ENCODE measurements around the gene TMTC3. TPM values are rescaled to one million over a fixed set of nuclear protein-coding genes. Genes with fewer than 3 reads are reported as not detected.
"Not testable (repeated sequence)": the region's sequence is repeated elsewhere in the genome, so short reads cannot be mapped to it uniquely, and the experiment has no call there.

The TMTC3 gene
- total RNA-seq, result 10 to 100 TPM; 11.2 to 13.1 TPM
- long read RNA-seq, full-length matches to known transcripts, result 4 of 6 reads
- long read RNA-seq, partial matches to known transcripts, result 1 of 6 reads
- long read RNA-seq, other reads (novel, unspliced or antisense), result 1 of 6 reads

DNA sequence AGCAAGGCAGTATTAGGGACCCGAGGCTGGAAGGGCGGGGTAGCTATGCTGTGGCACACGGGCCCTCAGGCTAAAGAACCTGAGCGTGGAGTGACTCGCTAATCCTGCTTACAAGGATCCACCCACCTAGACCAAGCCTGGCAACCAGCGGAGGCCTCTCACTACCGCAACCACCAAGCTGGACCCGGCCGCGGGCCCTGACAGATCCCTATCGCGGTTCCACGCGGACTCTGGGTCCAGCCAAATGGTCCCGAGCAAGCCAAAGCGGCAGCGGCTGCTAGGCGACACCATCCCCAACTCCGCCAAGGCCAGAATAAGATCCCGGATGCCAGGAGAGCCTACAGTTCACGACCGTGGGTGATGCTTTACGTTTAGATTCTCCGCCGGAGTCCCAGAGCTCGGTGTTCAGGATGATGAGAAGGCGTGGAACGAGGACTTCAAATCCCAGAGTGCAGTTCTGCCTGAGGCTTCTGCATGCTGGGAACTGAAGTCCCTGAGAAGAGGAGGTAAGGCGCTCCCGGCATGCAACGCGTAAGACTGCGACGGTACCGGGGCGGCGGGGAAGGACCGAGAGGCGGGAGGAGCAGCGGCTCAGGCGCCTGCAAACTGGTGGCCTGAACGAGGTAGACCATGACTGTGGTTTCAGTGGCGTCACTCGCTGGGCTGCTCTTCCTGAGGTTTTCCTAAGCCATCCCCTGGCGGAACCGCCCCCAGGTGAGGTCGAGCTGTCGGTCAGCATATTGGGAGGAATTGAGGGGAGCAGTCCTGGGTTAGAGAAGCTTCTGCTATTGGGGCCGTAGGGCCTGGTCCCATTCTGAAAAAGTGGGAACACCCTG lies at the start of gene TMTC3, which contains the start of gene CEP290:
TSS of gene TMTC3 (plus strand) at position 534 of the 836 bp plus-strand sequence. CDS start 6,009 bp downstream, outside the sequence.
TSS of gene CEP290 (minus strand) at position 315 of the 836 bp plus-strand sequence. CDS start 781 bp downstream, outside the sequence.
- DNase-seq (peak; percentile 95), ATAC-seq (peak; percentile 99)
- intact Hi-C loops (cut with DNase I), result no loop called here

DNA sequence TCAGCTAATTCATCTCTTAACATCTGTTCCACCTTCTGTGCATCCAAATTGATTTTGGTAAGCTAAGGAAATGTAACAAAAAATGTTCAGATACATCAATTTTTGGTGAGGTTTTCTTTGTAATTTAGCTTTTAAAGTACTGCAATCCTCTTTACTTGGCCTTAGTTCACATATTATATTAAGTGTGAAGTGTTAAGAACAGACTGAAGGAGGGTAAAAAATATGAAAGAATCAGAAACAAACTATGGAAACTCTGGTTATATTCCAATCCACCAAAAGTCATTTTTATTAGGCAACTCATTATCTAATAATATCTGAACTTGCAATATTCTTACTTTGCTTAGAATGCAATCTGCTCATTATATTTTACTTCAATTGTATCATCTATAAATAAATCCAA lies 49.3 kb upstream of the TMTC3 start:
- DNase-seq, result no peak
- ATAC-seq, result no peak
- intact Hi-C loops (cut with DNase I), result no loop called here

GRCh38 chr12:88093573-88093972 lies 48.5 kb upstream of the TMTC3 start:
- DNase-seq (no peak), ATAC-seq (no peak)
- intact Hi-C loops (cut with DNase I), result no loop called here

- intact Hi-C loops (cut with DNase I), result no loop called here
- DNase-seq (no peak), ATAC-seq (no peak)
Measured at GRCh38 chr12:88108021-88108420, 34.1 kb upstream of the TMTC3 start.

DNA sequence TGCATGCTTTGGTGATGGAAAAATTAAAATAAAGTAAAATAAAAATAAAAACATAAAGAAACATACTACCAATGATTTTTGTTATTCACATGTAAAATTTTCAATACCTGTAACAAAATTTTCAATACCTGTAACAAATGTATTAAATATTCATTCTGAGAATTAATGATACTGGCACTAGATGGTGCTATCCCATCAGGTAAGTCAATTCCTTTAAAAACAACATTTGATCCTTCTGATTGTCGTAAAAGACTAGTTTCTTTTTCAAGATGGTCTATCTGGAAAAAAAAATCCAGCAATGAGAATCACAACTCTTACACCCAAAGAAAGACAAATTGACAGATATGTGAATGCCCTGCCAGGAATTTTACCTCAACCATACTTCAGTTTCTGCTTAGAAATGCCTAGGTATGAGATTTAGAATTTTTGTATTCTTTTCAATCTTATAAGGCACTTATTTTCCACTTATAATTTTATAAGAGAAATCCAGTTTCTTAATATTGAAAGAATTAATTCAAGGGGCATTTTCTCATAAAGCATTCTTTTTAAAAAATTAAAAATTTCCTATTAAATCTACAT lies 30.9 kb upstream of the TMTC3 start:
- DNase-seq (no peak), ATAC-seq (no peak)
- intact Hi-C loops (cut with DNase I), result loop anchor here in 1 of 2 donors (10.0 kb wide), 1 partner anchor 884 kb away; no protein-coding TSS in a partner anchor

DNA sequence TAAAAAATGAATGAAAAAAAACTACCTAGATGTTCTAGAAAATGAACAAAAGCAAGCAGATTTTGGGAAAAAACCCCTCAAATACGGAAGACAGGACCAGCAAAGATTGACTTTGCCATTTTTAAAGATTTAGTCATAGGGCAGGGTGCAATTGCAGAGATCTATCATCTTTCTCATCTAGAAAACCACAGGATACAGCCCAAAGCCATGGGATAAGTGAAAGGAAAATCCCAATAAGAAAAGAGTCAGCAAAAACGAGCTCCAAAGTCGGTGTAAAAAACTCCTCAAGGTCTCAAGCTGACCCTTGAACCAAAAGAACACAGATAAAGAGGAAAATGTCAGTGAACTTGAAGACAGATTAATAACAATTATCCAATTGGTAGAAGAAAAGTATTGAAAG lies 28.2 kb upstream of the TMTC3 start:
- ATAC-seq, result no peak

DNA sequence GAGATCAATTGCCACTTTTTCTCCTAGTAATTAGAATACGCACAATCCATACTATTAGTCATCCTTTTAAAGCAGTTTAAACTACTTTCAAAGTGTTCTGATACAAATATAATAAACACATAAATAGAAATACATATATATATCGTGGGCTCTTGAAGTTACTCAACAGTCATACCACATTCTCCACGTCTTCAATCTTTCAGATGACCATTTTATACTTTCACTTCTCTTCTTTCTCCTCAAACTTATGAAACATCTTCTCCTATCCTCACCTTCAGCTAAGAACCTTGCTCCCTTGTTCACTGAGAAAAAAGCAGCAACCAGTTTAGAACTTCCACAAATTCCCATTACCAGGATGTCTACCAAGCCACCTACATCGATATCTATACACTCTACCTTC lies 19.4 kb upstream of the TMTC3 start:
- DNase-seq (no peak), ATAC-seq (no peak)
- intact Hi-C loops (cut with DNase I), result no loop called here

More for the DNA sequence above, 28.2 kb upstream of the TMTC3 start:
- no peak for DNase-seq
- intact Hi-C loops (cut with DNase I), result loop anchor here in 1 of 2 donors (10.0 kb wide), 1 partner anchor 881 kb away; no protein-coding TSS in a partner anchor

- DNase-seq (no peak), ATAC-seq (no peak)
- intact Hi-C loops (cut with DNase I), result no loop called here
Measured at GRCh38 chr12:88127099-88127498, 15.0 kb upstream of the TMTC3 start.

- DNase-seq, result no peak
- intact Hi-C loops (cut with DNase I), result no loop called here
- ATAC-seq, result no peak
Measured at GRCh38 chr12:88127855-88128254, 14.3 kb upstream of the TMTC3 start.

DNA sequence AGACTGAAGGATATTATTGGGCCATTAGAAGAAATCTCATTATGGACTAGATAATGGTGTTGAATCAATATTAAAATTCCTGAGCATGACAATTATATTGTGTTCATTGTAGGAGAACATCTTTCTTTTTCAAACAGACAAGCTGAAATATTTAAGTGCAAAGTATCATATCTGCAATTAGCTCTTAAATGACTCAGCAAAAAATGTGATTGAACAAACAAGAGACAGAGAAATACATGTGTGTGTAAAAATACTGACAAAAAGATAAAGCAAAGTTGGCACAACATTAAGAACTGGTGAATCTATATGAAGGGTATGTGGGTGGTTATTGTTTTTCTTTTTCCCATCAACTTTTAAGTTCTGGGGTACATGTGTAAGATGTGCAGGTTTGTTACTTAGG lies 9.7 kb upstream of the TMTC3 start:
- ATAC-seq, result no peak
- intact Hi-C loops (cut with DNase I), result no loop called here

GRCh38 chr12:88133181-88133580 lies 8.9 kb upstream of the TMTC3 start:
- DNase-seq; ATAC-seq; intact Hi-C loops (cut with DNase I): not testable (repeated sequence)

More for the DNA sequence above, 9.7 kb upstream of the TMTC3 start:
- no peak for DNase-seq

DNA sequence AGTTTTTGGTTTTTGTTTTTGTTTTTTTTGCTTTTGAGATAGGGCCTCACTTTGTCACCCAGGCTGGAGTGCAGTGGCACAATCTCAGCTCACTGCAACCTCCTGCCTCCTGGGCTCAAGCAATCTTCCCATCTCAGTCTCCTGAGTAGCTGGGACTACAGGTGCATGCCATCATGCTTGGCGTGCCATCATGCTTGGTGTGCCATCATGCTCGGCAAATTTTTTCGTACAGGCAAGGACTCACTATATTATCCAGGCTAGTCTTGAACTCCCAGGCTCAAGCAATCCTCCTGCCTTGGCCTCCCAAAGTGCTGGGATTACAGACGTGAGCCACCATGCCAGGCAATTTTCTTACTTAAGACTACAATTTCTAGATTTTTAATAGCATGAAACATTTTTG lies 2.4 kb upstream of the TMTC3 start:
- ATAC-seq; DNase-seq; intact Hi-C loops (cut with DNase I): not testable (repeated sequence)

- intact Hi-C loops (cut with DNase I), result no loop called here
- DNase-seq, result no peak
- peak in 1 of 2 donors; percentile 1 for ATAC-seq
Measured at GRCh38 chr12:88141425-88141773, 708 bp upstream of the TMTC3 start.

DNA sequence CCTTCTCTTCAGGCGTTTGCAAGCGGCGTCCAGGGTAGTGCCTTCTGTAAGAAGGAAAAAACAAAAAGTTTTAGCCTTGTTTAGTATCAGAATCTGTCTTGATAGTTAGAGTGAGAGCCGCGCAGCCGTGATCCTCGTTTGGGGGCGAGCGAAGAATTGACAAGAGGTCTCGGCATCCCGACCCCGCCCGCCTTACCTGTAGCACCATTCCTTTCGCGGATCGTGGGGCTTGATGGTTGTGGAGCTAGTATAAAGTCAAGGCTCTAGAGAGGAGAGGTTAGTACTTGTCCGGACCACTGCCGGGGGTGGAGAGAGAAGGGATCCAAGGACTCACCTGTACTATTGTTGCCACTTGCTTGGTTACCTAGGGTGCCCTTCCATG lies 494 bp downstream of the TMTC3 start:
- ATAC-seq (no peak), DNase-seq (peak; percentile 28)
- intact Hi-C loops (cut with DNase I), result no loop called here

- ATAC-seq (no peak), DNase-seq (no peak)
- intact Hi-C loops (cut with DNase I), result no loop called here
Measured at GRCh38 chr12:88144037-88144436, 1.9 kb downstream of the TMTC3 start.

DNA sequence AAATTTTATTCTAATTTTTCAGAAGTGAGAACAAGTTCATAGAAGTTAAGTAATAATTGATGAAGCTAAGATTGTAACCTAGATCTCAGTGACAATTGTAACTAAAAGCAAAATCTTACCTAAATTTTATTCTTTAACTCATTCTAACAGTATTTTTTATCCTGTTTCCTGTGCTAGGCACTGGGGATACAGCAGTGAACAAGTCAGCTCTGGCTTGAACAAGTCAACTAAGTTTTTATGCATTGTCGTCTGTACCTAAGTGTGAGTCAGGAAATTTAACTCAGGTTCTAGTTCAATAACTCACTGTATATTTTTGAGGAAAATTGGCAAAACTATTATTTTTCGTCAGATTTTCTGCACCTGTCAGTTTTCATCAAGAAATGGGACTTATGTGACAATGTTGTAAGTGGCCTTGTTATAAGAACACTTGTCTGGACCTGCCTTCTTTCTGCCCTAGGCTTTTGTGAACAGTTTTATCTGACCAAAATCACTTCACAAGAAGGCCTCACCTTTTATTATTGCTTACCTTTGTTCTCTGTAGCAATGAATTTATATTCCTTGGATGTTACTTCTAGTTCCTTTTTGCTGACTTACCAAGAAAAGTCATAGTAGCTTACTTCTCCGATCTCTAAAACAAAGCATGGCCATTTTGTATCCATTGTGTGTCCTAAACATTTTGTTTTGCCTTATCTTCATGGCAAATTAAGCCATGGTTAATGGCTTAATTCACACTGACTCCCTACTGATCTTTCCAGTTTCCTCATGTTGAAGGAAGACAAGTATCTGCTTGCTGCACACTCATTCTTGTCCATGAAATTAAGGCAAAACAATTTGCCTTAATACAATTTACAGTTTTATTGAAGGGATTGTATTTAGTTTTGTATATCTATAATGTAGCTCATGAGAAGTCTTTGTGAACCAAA lies 2.7 kb downstream of the TMTC3 start:
- intact Hi-C loops (cut with DNase I), result no loop called here
- no peak for ATAC-seq
- DNase-seq, result no peak

DNA sequence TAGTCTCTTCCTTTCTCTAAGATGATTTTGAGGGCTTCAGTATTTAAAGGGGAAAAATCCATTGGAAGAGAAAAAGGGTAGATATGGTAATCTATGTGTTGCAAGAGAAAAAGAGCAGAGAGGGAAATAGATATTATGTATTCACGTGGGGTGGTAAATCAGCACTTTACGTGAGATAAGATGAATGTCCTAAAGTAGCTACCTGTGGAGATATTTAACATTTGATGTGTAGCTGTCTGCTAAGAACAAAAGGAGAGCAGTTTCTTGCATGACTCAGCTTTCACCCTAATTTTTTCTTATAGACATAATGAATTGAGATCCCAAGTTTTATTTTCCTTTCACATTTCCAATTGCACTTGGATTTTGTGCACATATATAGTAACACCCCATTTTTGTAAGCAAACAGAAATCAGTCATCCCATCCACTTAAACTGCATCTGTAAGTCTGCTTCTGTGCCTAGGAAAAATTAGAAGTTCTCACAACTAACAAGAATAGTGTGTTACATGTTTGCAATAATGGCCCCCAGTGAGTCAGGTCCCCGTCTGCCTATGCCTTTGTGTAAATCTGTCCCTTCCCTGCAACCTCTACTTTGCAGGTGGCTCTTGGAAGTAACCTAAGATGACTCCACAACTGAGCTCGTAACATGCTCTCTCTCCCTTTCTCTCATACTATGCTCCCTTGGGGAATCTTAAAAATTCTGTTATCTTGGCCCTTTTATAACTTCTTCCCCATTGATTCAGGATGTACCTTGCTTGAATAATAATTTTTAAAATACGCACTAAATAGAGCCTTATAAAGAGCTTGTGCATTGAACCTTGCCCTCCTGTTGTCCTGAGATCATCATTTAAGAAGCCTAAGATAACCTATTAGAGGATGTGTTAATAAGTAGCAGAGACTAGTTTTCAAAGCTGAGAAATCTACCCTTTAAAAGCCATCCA lies 3.7 kb downstream of the TMTC3 start:
- intact Hi-C loops (cut with DNase I), result no loop called here
- ATAC-seq (no peak), DNase-seq (no peak)

GRCh38 chr12:88150063-88150462 lies 8.0 kb downstream of the TMTC3 start:
- intact Hi-C loops (cut with DNase I), result loop anchor here in 1 of 2 donors (5.0 kb wide), 1 partner anchor 847 kb away; no protein-coding TSS in a partner anchor
- DNase-seq (no peak), ATAC-seq (no peak)
